Nephron (organoid): Measurements from ENCODE around the gene NEO1.

ENCODE experiments used
- H3K27ac Mint-ChIP-seq, 3 experiments: 2 replicates each; pipeline ENCODE4 v1.8.0; 2020; ENCODE audit warnings: mixed read lengths in 3 of 3, mild to moderate bottlenecking in 2 of 3, moderate library complexity in 1 of 3
- H3K27me3 Mint-ChIP-seq: 2 replicates; pipeline ENCODE4 v1.8.0; 2021; ENCODE audit warnings: low read depth, mild to moderate bottlenecking, moderate library complexity, mixed read lengths
- H3K36me3 Mint-ChIP-seq: 2 replicates; pipeline ENCODE4 v1.8.0; 2020; ENCODE audit warnings: low read depth, mixed read lengths
- H3K4me1 Mint-ChIP-seq: 2 replicates; pipeline ENCODE4 v1.8.0; 2020; ENCODE audit warnings: mixed read lengths
- H3K4me3 Mint-ChIP-seq, 3 experiments: 2 replicates each; pipeline ENCODE4 v1.8.0; 2020; ENCODE audit warnings: mild to moderate bottlenecking in 3 of 3, mixed read lengths in 3 of 3, moderate library complexity in 2 of 3
- H3K9me3 Mint-ChIP-seq: 2 replicates; pipeline ENCODE4 v1.8.0; 2020; ENCODE audit warnings: mixed read lengths
- TF ChIP-seq, protein P1 (sequence below), 3 experiments: fragments of 200-600 bp; sonication (generic); IDR thresholded peaks; one replicate each; pipeline ENCODE4 v1.5.0; 2021; ENCODE audit warnings: antibody characterized with exemption in 3 of 3; ENCODE audit not compliant: unreplicated experiment in 3 of 3

NEO1 gene

DNA sequence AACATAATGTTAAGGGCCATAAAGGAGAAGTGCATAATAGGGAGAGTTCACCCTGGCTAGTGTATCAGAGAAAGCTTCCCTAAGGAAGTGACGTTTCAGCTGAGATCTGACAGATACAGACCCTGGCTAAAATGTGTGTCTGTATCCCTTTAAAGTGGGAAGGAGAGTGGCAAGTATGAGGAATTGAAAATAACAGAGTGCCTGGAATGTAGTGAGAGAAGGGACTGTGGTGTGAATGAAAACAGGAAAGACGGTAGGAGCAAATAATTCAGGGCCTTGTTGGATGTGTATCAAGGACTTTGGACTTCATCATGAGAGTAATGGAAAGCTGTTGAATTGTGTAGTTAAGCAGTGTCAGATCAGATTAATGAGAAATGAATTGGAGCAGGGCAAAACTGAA lies 30.5 kb downstream of the NEO1 start:
- TF ChIP-seq, protein P1, sequence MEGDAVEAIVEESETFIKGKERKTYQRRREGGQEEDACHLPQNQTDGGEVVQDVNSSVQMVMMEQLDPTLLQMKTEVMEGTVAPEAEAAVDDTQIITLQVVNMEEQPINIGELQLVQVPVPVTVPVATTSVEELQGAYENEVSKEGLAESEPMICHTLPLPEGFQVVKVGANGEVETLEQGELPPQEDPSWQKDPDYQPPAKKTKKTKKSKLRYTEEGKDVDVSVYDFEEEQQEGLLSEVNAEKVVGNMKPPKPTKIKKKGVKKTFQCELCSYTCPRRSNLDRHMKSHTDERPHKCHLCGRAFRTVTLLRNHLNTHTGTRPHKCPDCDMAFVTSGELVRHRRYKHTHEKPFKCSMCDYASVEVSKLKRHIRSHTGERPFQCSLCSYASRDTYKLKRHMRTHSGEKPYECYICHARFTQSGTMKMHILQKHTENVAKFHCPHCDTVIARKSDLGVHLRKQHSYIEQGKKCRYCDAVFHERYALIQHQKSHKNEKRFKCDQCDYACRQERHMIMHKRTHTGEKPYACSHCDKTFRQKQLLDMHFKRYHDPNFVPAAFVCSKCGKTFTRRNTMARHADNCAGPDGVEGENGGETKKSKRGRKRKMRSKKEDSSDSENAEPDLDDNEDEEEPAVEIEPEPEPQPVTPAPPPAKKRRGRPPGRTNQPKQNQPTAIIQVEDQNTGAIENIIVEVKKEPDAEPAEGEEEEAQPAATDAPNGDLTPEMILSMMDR (IDR thresholded peaks at IDR 0.05; ENCODE audit: unreplicated experiment in 3 of 3), result no peak
- Mint-ChIP-seq H3K4me1 (peaks cover 18% of the 10 kb centered on the region), H3K27ac (no peak overlapping the region), H3K4me3 (no peak overlapping the region), H3K9me3 (no peaks in the 10 kb centered on the region), H3K27me3 (no peaks in the 10 kb centered on the region), H3K36me3 (peaks cover 4% of the 10 kb centered on the region)

DNA sequence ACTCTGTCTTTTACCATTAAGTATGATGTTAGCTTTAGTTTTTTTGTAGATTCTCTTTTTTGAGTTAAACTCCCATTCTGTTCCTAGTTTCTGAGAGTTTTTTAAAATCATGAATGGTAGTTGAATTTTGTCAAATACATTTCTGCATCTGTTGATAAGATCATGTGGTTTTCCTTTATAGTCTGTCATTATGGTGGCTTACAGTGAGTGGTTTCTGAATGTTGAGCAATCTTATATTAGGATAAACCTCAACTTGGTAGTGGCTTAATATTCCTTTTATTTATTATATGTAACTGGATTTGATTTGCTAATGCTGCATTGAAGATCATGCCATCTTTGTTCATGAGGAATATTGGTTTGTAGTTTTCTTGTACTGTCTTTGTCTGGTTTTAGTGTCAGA lies 34.8 kb downstream of the NEO1 start:
- Mint-ChIP-seq H3K36me3 (peaks cover 4% of the 10 kb centered on the region), H3K4me3 (no peak overlapping the region), H3K27ac (no peak overlapping the region), H3K9me3 (no peaks in the 10 kb centered on the region), H3K4me1 (no peaks in the 10 kb centered on the region), H3K27me3 (no peaks in the 10 kb centered on the region)
- TF ChIP-seq, protein P1 (IDR thresholded peaks at IDR 0.05; ENCODE audit: unreplicated experiment in 3 of 3), result no peak

DNA sequence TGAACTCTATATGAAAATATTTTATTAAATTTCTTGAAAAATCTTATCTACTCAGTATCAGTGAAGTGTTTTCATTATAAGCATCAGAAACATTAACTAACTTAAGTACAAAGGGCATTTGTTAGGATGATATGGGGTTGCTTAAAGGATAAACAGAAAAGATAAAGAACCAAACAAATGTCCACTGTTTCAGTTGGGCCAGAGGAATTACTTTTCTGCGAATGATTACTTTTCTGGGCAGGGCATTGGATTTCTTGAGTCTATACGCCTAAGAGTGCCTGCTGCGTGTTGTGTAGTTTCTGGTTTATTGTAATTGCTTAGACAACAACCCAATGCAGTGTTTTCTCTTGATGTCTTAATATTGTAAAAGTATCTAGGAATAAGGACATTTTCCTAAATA lies 52.8 kb downstream of the NEO1 start:
- H3K27ac Mint-ChIP-seq, result no peak overlapping the region
- H3K9me3 Mint-ChIP-seq, result no peaks in the 10 kb centered on the region
- peaks cover 8% of the 10 kb centered on the region for H3K4me1 Mint-ChIP-seq
- H3K4me3 Mint-ChIP-seq, result no peak overlapping the region
- no peaks in the 10 kb centered on the region for H3K27me3 Mint-ChIP-seq
- TF ChIP-seq, protein P1 (IDR thresholded peaks at IDR 0.05; ENCODE audit: unreplicated experiment in 3 of 3), result no peak
- H3K36me3 Mint-ChIP-seq, result no peaks in the 10 kb centered on the region

DNA sequence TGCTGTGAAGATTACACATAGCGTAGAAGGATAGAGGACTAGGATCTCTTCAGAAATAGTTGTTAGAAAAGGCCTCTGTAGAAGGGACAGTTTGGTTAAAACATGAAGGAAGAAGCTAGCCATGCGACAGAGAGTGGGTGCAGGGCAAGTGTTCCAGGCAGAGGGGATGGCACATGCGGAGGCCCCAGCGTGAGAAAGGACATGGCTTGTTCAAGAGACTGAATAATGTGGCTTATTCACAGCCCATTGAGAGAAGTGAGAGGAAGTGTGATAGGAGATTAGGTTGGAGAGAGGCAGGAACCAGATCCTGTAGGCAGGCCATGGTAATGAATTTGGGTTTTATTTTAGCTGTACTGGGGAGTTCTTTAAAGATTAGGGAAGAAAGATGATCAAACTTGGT lies 56.4 kb downstream of the NEO1 start:
- no peaks in the 10 kb centered on the region for H3K27me3 Mint-ChIP-seq
- H3K36me3 Mint-ChIP-seq, result no peaks in the 10 kb centered on the region
- H3K4me1 Mint-ChIP-seq, result peaks cover 16% of the 10 kb centered on the region
- no peak overlapping the region for H3K4me3 Mint-ChIP-seq
- no peaks in the 10 kb centered on the region for H3K9me3 Mint-ChIP-seq
- H3K27ac Mint-ChIP-seq, result peak overlapping the region; percentile 36 to 58 (median 56)
- TF ChIP-seq, protein P1 (IDR thresholded peaks at IDR 0.05; ENCODE audit: unreplicated experiment in 3 of 3), result no peak

- H3K27me3 Mint-ChIP-seq, result no peaks in the 10 kb centered on the region
- H3K36me3 Mint-ChIP-seq, result no peaks in the 10 kb centered on the region
- no peak overlapping the region for H3K4me3 Mint-ChIP-seq
- TF ChIP-seq, protein P1 (IDR thresholded peaks at IDR 0.05; ENCODE audit: unreplicated experiment in 3 of 3), result no peak
- no peaks in the 10 kb centered on the region for H3K9me3 Mint-ChIP-seq
- H3K4me1 Mint-ChIP-seq, result peaks cover 16% of the 10 kb centered on the region
- peak overlapping the region; percentile 43 to 58 (median 50) for H3K27ac Mint-ChIP-seq
Observed at GRCh38 chr15:73109765-73110164, 57.5 kb downstream of the NEO1 start.

DNA sequence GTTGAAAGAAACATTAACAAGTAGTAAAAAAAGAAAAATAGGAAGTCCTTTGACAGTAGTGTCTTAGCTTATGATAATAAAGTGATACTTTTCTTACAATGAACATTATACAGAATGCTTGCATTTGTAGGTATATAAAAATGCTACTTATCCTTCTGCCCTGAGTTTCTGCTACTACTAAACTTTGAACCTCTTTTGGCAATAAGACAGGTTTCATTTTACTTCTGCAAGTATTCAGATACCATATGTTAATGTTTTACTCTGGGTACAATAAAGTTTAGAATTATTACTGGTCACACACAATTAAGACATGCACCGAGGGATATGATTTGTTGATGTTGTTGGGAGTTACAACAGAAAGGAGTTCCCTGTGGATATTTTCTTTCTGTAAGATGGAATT lies 57.9 kb downstream of the NEO1 start:
- TF ChIP-seq, protein P1 (IDR thresholded peaks at IDR 0.05; ENCODE audit: unreplicated experiment in 3 of 3), result no peak
- peak overlapping the region; percentile 43 to 58 (median 50) for H3K27ac Mint-ChIP-seq
- no peaks in the 10 kb centered on the region for H3K9me3 Mint-ChIP-seq
- no peaks in the 10 kb centered on the region for H3K36me3 Mint-ChIP-seq
- H3K4me3 Mint-ChIP-seq, result no peak overlapping the region
- no peaks in the 10 kb centered on the region for H3K27me3 Mint-ChIP-seq
- H3K4me1 Mint-ChIP-seq, result peaks cover 16% of the 10 kb centered on the region
